SK-N-SH (cell line): ENCODE results near the gene SCD5.

Experiments
- CHD2 ChIP-seq: fragments of 150-350 bp; IDR thresholded peaks from 2 replicates; pipeline ENCODE4 v1.6.1; 2018; ENCODE audit warnings: low read length; ENCODE audit not compliant: partially characterized antibody
- CTCF ChIP-seq: fragments of 200-600 bp; sonication (generic); IDR thresholded peaks from 2 replicates; pipeline ENCODE4 v1.6.1; 2017; ENCODE audit warnings: antibody characterized with exemption, mild to moderate bottlenecking, moderate library complexity
- ELF1 ChIP-seq: IDR thresholded peaks from 2 replicates; pipeline ENCODE4 v1.4.0; 2012
- EZH2phosphoT487 ChIP-seq: fragments of 200-600 bp; sonication (generic); IDR thresholded peaks from 2 replicates; pipeline ENCODE4 v1.6.1; 2017; ENCODE audit warnings: low read depth, mixed run types, mild to moderate bottlenecking, antibody characterized with exemption, moderate library complexity, borderline replicate concordance
- FOSL2 ChIP-seq: IDR thresholded peaks from 2 replicates; pipeline ENCODE4 v1.4.0; 2012; ENCODE audit warnings: low read depth, mild to moderate bottlenecking, moderate library complexity, borderline replicate concordance
- REST ChIP-seq: IDR thresholded peaks from 2 replicates; pipeline ENCODE4 v1.6.1; 2012; ENCODE audit warnings: mild to moderate bottlenecking, low read depth, low read length, moderate library complexity
- SMC3 ChIP-seq: IDR thresholded peaks from 2 replicates; pipeline ENCODE4 v1.6.1; 2012; ENCODE audit warnings: low read depth, low read length, improper control_type of control experiment
- TAF1 ChIP-seq: IDR thresholded peaks from 2 replicates; pipeline ENCODE4 v1.6.1; 2012; ENCODE audit warnings: low read depth, mild to moderate bottlenecking, low read length, moderate library complexity, borderline replicate concordance
- USF2 ChIP-seq: fragments of 150-350 bp; IDR thresholded peaks from 2 replicates; pipeline ENCODE4 v1.6.1; 2017; ENCODE audit warnings: antibody characterized with exemption, low read length, low read depth, borderline replicate concordance

- TF ChIP-seq SMC3 (no peak), USF2 (no peak), CTCF (no peak), FOSL2 (no peak), ELF1 (no peak), TAF1 (no peak), REST (no peak), CHD2 (no peak), EZH2phosphoT487 (no peak)
Observed at GRCh38 chr4:82726596-82726995, 72.0 kb downstream of the SCD5 start.
